Stimulated activated CD4-positive, alpha-beta T cell treated with anti-CD3 and anti-CD28 coated beads, Interleukin-1b, Interleukin-23, amount 100 ng/mL, for 4 hours (primary cell): ENCODE data around the gene C1orf53.

Experiments used
- DNase-seq, 2 donors: peaks; one replicate each; pipeline ENCODE4 v3.0.0-alpha.2; 2020; ENCODE audit warnings: low read depth in 2 of 2

Gene C1orf53

GRCh38 chr1:197955486-197956394 is 53.3 kb downstream of the C1orf53 start:
- no peak for DNase-seq
